Peyer's patch (tissue), 4 donors: ENCODE results near the gene ZSCAN9.

Experiments
- POLR2A ChIP-seq, 2 donors: fragments of 450-650 bp; IDR thresholded peaks; one replicate each; pipeline ENCODE4 v1.5.1; 2017; ENCODE audit warnings: antibody characterized with exemption in 2 of 2, mild to moderate bottlenecking in 2 of 2, moderate library complexity in 2 of 2
- TF ChIP-seq, protein P1 (sequence below), 6 experiments: fragments of 450-650 bp in 4 of 6; fragments of 200-600 bp in 2 of 6; sonication (generic) in 1 of 6; IDR thresholded peaks; one replicate each; pipeline ENCODE4 v1.5.1; 2017 to 2019; ENCODE audit warnings: antibody characterized with exemption in 6 of 6, mild to moderate bottlenecking in 3 of 6, moderate library complexity in 1 of 6

DNA sequence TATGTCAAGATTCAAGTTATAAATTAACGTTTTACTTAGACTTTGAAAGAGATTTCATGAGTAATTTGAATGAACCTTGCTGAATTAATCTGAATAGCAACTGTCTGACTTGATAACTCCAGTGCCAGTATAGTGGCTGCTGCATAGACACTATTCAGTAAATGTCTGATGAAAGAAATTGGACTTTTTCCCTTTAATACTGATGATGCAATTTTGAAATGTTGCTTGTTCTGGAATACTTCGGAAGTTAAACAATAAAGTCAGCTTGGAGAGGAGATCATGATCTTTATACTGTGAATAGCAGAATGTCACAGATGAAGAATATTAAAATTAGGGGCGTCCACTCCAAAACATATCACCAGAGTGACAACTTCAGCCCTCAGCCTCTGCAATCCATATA lies 52.7 kb downstream of the ZSCAN9 start:
- TF ChIP-seq, protein P1, sequence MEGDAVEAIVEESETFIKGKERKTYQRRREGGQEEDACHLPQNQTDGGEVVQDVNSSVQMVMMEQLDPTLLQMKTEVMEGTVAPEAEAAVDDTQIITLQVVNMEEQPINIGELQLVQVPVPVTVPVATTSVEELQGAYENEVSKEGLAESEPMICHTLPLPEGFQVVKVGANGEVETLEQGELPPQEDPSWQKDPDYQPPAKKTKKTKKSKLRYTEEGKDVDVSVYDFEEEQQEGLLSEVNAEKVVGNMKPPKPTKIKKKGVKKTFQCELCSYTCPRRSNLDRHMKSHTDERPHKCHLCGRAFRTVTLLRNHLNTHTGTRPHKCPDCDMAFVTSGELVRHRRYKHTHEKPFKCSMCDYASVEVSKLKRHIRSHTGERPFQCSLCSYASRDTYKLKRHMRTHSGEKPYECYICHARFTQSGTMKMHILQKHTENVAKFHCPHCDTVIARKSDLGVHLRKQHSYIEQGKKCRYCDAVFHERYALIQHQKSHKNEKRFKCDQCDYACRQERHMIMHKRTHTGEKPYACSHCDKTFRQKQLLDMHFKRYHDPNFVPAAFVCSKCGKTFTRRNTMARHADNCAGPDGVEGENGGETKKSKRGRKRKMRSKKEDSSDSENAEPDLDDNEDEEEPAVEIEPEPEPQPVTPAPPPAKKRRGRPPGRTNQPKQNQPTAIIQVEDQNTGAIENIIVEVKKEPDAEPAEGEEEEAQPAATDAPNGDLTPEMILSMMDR (IDR thresholded peaks at IDR 0.05) = no peak
- no peak for TF ChIP-seq POLR2A (IDR thresholded peaks at IDR 0.05)
